HEK293 (cell line): Measurements from ENCODE around the gene RPS28.

Experiments used
- CTCF ChIA-PET: fragments of 350-600 bp; formaldehyde crosslinking; extraction: SDS; loops from one replicate; lab custom pipeline; 2021; ENCODE audit warnings: antibody characterized with exemption; lab: Yijun Ruan, JAX
- POLR2A ChIA-PET: fragments of 300-600 bp; formaldehyde crosslinking; extraction: SDS; loops from one replicate; lab custom pipeline; 2020; ENCODE audit warnings: antibody characterized with exemption, inconsistent platforms; lab: Yijun Ruan, JAX
- H3K27ac ChIP-seq: fragments of 200-500 bp; sonication (Bioruptor generic); 2 replicates; pipeline ENCODE4 v1.5.1; 2014; ENCODE audit warnings: low read depth, low read length, control low read depth, inconsistent platforms; ENCODE audit errors: extremely low read depth
- H3K36me3 ChIP-seq, 2 experiments: fragments of 200-500 bp in 1 of 2; sonication (Bioruptor generic) in 1 of 2; 1 replicate in 1 of 2; 2 replicates in 1 of 2; pipeline ENCODE4 v1.5.1; 2014 to 2017; ENCODE audit warnings: inconsistent platforms in 2 of 2, low read length in 2 of 2; ENCODE audit not compliant: control insufficient read depth in 2 of 2, insufficient read depth in 1 of 2
- H3K4me1 ChIP-seq: fragments of 200-500 bp; sonication (Bioruptor generic); 2 replicates; pipeline ENCODE4 v1.5.1; 2014; ENCODE audit warnings: mild to moderate bottlenecking, low read length, inconsistent platforms; ENCODE audit not compliant: control insufficient read depth, insufficient read depth
- H3K4me3 ChIP-seq: 2 replicates; pipeline ENCODE4 v1.5.1; 2011; ENCODE audit warnings: low read depth, mild to moderate bottlenecking, control low read depth, low read length, moderate library complexity
- H3K9me3 ChIP-seq: fragments of 200-500 bp; sonication (Bioruptor generic); 2 replicates; pipeline ENCODE4 v1.5.1; 2014; ENCODE audit warnings: low read depth, low read length, inconsistent platforms; ENCODE audit not compliant: control insufficient read depth, insufficient read depth
- BCL11A ChIP-seq: fragments of 450-650 bp; formaldehyde crosslinking; IDR thresholded peaks from 2 replicates; pipeline ENCODE4 v1.5.1; 2016; ENCODE audit warnings: low read depth, missing biosample characterization, missing genetic modification characterization
- FEZF1 ChIP-seq: fragments of 450-650 bp; formaldehyde crosslinking; IDR thresholded peaks from 2 replicates; pipeline ENCODE4 v1.5.1; 2016; ENCODE audit warnings: missing biosample characterization, missing genetic modification characterization
- HOXD13 ChIP-seq: sonication (generic); formaldehyde crosslinking; IDR thresholded peaks from 2 replicates; pipeline ENCODE4 v1.8.0; 2022; ENCODE audit warnings: missing genetic modification reagents, borderline replicate concordance
- KLF1 ChIP-seq: fragments of 450-650 bp; formaldehyde crosslinking; IDR thresholded peaks from 2 replicates; pipeline ENCODE4 v1.5.1; 2016; ENCODE audit warnings: missing biosample characterization, missing genetic modification characterization
- WT1 ChIP-seq: fragments of 450-650 bp; formaldehyde crosslinking; IDR thresholded peaks from 2 replicates; pipeline ENCODE4 v1.5.1; 2016; ENCODE audit warnings: missing biosample characterization, missing genetic modification characterization
- ZBTB48 ChIP-seq: fragments of 450-650 bp; formaldehyde crosslinking; IDR thresholded peaks from 2 replicates; pipeline ENCODE4 v1.5.1; 2016; ENCODE audit warnings: missing biosample characterization, missing genetic modification characterization
- ZNF175 ChIP-seq: fragments of 450-650 bp; formaldehyde crosslinking; IDR thresholded peaks from 2 replicates; pipeline ENCODE4 v1.5.1; 2016; ENCODE audit warnings: missing biosample characterization, missing genetic modification characterization
- ZNF311 ChIP-seq: fragments of 450-650 bp; formaldehyde crosslinking; IDR thresholded peaks from 2 replicates; pipeline ENCODE4 v1.5.1; 2017; ENCODE audit warnings: missing biosample characterization, missing genetic modification characterization, borderline replicate concordance
- ZNF324 ChIP-seq: fragments of 450-650 bp; formaldehyde crosslinking; IDR thresholded peaks from 2 replicates; pipeline ENCODE4 v1.5.1; 2016; ENCODE audit warnings: missing biosample characterization, missing genetic modification characterization
- ZNF335 ChIP-seq: fragments of 450-650 bp; formaldehyde crosslinking; conservative IDR thresholded peaks from 2 replicates; pipeline ENCODE4 v1.5.1; 2016; ENCODE audit warnings: missing biosample characterization, missing genetic modification characterization
- ZNF433 ChIP-seq: fragments of 450-650 bp; formaldehyde crosslinking; IDR thresholded peaks from 2 replicates; pipeline ENCODE4 v1.5.1; 2016; ENCODE audit warnings: missing biosample characterization, missing genetic modification characterization, low read depth
- ZNF510 ChIP-seq: fragments of 450-650 bp; formaldehyde crosslinking; IDR thresholded peaks from 2 replicates; pipeline ENCODE4 v1.5.1; 2018; ENCODE audit warnings: mild to moderate bottlenecking, missing genetic modification characterization, missing biosample characterization; ENCODE audit not compliant: insufficient replicate concordance
- TF ChIP-seq, protein P1 (sequence below): fragments of 450-650 bp; formaldehyde crosslinking; optimal IDR thresholded peaks from 2 replicates; pipeline ENCODE3; 2016; ENCODE audit warnings: missing biosample characterization, mild to moderate bottlenecking, missing genetic modification characterization
- TF ChIP-seq, protein P2 (sequence below): fragments of 450-650 bp; formaldehyde crosslinking; IDR thresholded peaks from 2 replicates; pipeline ENCODE4 v1.5.1; 2016; ENCODE audit warnings: missing biosample characterization, missing genetic modification characterization
- TF ChIP-seq, protein P3 (sequence below): fragments of 450-650 bp; formaldehyde crosslinking; IDR thresholded peaks from 2 replicates; pipeline ENCODE4 v1.5.1; 2017; ENCODE audit warnings: missing biosample characterization, missing genetic modification characterization

The RPS28 gene

DNA sequence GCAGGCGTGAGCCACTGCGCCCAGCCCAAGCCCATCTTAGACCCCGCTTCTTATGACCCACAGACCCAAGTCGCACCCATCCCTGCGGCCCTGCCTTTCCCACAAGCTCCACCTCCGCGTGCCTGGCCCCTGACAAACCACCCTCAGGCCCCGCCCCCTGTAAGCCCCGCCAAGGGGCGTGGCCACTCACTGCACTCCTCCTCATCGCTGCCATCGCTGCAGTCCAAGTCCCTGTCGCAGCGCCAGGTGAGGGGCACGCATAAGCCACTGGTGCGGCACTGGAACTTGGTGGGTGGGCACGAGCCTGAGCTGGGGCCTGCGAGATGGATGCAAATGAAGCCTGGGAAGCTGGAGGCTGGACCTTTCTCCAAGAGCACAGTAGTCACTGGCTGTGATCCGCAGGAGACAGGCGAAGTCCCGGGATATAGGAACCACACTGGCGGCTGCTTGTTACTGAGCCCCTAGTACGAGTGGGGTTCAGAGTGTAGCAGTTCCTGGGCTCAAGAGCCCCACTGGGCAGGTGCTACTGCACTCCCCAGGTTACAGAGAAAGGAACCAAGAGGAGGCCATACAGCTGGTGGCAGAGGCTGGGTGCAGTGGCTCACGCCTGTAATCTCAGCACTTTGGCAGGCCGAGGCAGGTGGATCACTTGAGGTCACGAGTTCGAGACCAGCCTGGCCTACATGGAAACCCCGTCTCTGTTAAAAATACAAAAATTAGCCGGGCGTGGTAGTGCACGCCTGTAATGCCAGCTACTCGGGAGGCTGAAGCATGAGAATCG is 16.3 kb upstream of the RPS28 start (continued):
- TF ChIP-seq, protein P1, sequence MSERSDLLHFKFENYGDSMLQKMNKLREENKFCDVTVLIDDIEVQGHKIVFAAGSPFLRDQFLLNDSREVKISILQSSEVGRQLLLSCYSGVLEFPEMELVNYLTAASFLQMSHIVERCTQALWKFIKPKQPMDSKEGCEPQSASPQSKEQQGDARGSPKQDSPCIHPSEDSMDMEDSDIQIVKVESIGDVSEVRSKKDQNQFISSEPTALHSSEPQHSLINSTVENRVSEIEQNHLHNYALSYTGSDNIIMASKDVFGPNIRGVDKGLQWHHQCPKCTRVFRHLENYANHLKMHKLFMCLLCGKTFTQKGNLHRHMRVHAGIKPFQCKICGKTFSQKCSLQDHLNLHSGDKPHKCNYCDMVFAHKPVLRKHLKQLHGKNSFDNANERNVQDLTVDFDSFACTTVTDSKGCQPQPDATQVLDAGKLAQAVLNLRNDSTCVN = peak; percentile 12
- TF ChIP-seq, all 188 proteins: peak for 7

DNA sequence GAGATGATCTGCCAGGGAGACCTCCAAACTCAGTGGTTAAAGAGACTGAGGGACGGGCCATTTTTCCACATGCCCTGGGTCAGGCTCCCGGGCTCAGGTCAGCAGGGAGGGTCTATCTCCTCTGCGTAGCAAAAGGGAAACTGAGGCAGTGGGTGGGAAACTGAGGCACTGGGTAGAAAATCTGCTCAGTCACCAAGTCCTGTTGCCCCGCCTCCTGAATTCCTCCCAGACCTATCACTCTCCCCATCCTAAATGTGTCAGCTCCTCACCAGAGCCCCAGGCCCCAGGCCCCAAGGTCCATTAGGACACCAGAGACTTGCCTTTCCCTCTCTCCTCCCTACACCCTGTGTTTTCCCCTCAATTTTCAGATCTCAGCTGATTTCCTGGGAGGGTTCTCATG is 15.5 kb upstream of the RPS28 start:
- CTCF ChIA-PET = interaction anchor here (0.5 to 0.7 kb wide), 2 partner anchors 43 to 484 kb away, joined by 3 to 5 read pairs; no protein-coding TSS in a partner anchor
- Histone ChIP-seq H3K36me3 (peaks cover 0 to 31% of the 10 kb centered on the region in 2 experiments; a peak in 2 of 3 replicates), H3K27ac (no peak overlapping the region), H3K9me3 (no peaks in the 10 kb centered on the region)
- TF ChIP-seq, protein P1 = peak; percentile 5
- TF ChIP-seq FEZF1 (tag by site-specific recombination) = no peak
- TF ChIP-seq ZNF335 (tag by site-specific recombination) = 0 out of 2 replicates have a peak, but pooled peaks have one; percentile 13
- no peak for TF ChIP-seq BCL11A
- TF ChIP-seq, all 188 proteins: peak for 2
- Histone ChIP-seq H3K4me1 (no peaks in the 10 kb centered on the region), H3K4me3 (no peak overlapping the region)
- POLR2A ChIA-PET = interaction anchor here (0.6 to 1.0 kb wide), 3 partner anchors 16 to 35 kb away, joined by 3 to 7 read pairs (median 4); partner anchors contain the start of genes NDUFA7 and RPS28

DNA sequence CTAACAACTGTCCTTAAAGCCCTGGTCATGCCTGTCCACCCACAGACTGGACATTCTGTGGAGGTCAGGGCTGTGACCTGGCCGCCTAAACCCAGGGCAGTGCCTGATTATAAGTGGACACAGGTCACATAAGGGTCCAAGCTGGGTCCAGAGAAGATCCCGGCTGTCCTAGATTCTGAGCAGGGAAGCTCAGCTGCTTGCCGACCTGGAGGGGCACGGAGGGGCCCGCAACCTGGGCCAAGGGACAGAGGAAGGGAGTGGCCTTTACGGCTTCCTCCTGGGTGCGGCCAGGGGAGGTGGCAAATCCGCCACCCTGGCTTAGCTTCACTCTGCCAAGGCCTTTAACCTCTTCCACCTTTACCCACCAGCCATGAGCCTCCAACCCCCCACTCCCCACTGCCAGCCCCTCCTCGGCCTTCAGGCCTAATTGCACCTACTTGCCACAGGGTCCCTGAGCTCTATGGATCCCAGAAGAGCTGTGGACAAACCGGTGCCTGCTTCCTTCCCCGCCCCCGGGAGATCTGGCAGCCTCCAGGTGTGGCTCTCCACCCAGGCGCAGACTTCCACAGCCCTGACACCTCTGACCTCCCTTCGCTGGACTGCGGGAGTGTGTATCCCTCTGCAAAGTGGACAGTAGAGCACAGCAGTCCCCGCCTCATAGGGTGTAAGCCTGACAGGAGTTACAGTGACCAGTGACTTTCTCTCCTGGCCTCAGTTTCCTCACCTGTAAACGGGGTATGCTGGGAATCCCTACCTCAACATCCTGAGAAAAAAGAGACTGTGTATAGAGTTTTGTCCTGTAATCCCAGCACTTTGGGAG is 14.9 kb upstream of the RPS28 start:
- no peak overlapping the region for H3K4me3 ChIP-seq
- POLR2A ChIA-PET = interaction anchor here (0.6 to 1.0 kb wide), 4 partner anchors 11 to 34 kb away, joined by 3 to 7 read pairs (median 4); partner anchors contain the start of genes NDUFA7 and RPS28
- TF ChIP-seq ZNF311 (tag by site-specific recombination) (no peak), KLF1 (peak; percentile 49; the same call in 1 of the 2 replicates)
- TF ChIP-seq, all 188 proteins: peak for 1
- Histone ChIP-seq H3K9me3 (no peaks in the 10 kb centered on the region), H3K27ac (no peak overlapping the region), H3K4me1 (no peaks in the 10 kb centered on the region), H3K36me3 (peaks cover 3 to 38% of the 10 kb centered on the region in 2 experiments; a peak in 2 of 3 replicates)
- CTCF ChIA-PET = interaction anchor here (0.5 kb wide), 1 partner anchor 42 kb away, joined by 5 read pairs; no protein-coding TSS in a partner anchor

DNA sequence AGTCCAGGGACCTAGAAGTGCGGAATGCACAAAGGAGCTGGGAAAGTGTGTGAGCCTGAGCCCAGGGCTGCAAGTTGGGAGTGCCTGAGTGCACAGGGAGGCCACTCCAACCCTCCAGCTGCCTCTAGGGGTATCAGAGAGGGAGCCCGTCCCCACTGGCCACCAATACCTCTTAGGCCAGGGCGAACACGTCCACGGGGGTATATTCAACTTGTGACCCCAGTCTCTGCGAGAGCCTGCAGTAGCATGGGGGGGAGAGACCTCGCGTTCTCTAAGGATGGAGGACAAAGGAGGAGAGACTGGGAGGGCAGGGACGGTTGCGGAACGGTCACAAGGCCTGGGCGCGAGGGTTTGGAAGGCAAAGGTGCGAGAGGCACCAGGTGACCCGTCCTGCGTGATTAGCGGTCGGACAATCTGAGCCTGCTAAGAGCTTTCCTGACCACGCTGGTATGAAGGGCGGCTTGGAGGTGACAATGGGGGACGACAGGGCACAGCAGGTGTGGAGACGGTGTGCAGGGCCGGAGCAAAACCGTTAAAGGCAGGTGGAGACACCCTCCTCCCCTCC is 13.8 kb upstream of the RPS28 start:
- Histone ChIP-seq H3K4me1 (no peaks in the 10 kb centered on the region), H3K27ac (peak overlapping the region; percentile 50; the same call in 1 of the 2 replicates), H3K9me3 (no peaks in the 10 kb centered on the region), H3K4me3 (peak overlapping the region; percentile 62), H3K36me3 (peaks cover 5 to 39% of the 10 kb centered on the region in 2 experiments; a peak in 2 of 3 replicates)
- ChIA-PET POLR2A (interaction anchor here (0.7 to 1.0 kb wide), 4 partner anchors 10 to 299 kb away, joined by 3 to 5 read pairs (median 4); partner anchors contain the start of genes NDUFA7 and RPS28), CTCF (interaction anchor here (0.7 kb wide), 1 partner anchor 24 kb away, joined by 3 read pairs; no protein-coding TSS in a partner anchor)
- TF ChIP-seq ZNF433 (no peak), ZNF510 (no peak), HOXD13 (CRISPR knock-in tag) (no peak), WT1 (tag by site-specific recombination) (peak; percentile 37; the same call in 1 of the 2 replicates), ZNF324 (tag by site-specific recombination) (no peak), ZBTB48 (tag by site-specific recombination) (peak; percentile 39; the same call in 1 of the 2 replicates), ZNF175 (tag by site-specific recombination) (no peak)
- TF ChIP-seq, protein P2, sequence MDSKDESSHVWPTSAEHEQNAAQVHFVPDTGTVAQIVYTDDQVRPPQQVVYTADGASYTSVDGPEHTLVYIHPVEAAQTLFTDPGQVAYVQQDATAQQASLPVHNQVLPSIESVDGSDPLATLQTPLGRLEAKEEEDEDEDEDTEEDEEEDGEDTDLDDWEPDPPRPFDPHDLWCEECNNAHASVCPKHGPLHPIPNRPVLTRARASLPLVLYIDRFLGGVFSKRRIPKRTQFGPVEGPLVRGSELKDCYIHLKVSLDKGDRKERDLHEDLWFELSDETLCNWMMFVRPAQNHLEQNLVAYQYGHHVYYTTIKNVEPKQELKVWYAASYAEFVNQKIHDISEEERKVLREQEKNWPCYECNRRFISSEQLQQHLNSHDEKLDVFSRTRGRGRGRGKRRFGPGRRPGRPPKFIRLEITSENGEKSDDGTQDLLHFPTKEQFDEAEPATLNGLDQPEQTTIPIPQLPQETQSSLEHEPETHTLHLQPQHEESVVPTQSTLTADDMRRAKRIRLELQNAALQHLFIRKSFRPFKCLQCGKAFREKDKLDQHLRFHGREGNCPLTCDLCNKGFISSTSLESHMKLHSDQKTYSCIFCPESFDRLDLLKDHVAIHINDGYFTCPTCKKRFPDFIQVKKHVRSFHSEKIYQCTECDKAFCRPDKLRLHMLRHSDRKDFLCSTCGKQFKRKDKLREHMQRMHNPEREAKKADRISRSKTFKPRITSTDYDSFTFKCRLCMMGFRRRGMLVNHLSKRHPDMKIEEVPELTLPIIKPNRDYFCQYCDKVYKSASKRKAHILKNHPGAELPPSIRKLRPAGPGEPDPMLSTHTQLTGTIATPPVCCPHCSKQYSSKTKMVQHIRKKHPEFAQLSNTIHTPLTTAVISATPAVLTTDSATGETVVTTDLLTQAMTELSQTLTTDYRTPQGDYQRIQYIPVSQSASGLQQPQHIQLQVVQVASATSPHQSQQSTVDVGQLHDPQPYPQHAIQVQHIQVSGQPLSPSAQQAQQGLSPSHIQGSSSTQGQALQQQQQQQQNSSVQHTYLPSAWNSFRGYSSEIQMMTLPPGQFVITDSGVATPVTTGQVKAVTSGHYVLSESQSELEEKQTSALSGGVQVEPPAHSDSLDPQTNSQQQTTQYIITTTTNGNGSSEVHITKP (tag by site-specific recombination) = peak; percentile 14; the same call in 1 of the 2 replicates
- TF ChIP-seq, protein P3, sequence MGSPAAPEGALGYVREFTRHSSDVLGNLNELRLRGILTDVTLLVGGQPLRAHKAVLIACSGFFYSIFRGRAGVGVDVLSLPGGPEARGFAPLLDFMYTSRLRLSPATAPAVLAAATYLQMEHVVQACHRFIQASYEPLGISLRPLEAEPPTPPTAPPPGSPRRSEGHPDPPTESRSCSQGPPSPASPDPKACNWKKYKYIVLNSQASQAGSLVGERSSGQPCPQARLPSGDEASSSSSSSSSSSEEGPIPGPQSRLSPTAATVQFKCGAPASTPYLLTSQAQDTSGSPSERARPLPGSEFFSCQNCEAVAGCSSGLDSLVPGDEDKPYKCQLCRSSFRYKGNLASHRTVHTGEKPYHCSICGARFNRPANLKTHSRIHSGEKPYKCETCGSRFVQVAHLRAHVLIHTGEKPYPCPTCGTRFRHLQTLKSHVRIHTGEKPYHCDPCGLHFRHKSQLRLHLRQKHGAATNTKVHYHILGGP (tag by site-specific recombination) = no peak
